Activated naive CD4-positive, alpha-beta T cell treated with anti-CD3 and anti-CD28 coated beads, Interleukin-2, amount 10 ng/mL, durations not matched to agents 7 days and 5 days (primary cell): ENCODE measurements around the gene STON2.

Experiments
- CTCF ChIA-PET: fragments of 350-600 bp; sonication (Branson Sonifier 250); formaldehyde crosslinking; loops from one replicate; lab custom pipeline; 2021; ENCODE audit warnings: antibody characterized with exemption; lab: Charles Lee
- DNase-seq: peaks from one replicate; pipeline ENCODE4 v3.0.0-alpha.2; 2020
- H3K27ac Mint-ChIP-seq: one replicate; pipeline ENCODE4 v1.8.0; 2021; ENCODE audit warnings: mild to moderate bottlenecking, moderate library complexity, mixed read lengths
- H3K27me3 Mint-ChIP-seq: one replicate; pipeline ENCODE4 v1.8.0; 2021; ENCODE audit warnings: mild to moderate bottlenecking, mixed read lengths
- H3K36me3 Mint-ChIP-seq: one replicate; pipeline ENCODE4 v1.8.0; 2021; ENCODE audit warnings: mixed read lengths
- H3K4me1 Mint-ChIP-seq: one replicate; pipeline ENCODE4 v1.8.0; 2021; ENCODE audit warnings: mixed read lengths
- H3K4me3 Mint-ChIP-seq: one replicate; pipeline ENCODE4 v1.8.0; 2021; ENCODE audit warnings: mild to moderate bottlenecking, moderate library complexity, mixed read lengths
- H3K9me3 Mint-ChIP-seq: one replicate; pipeline ENCODE4 v1.8.0; 2021; ENCODE audit warnings: mixed read lengths

Gene STON2

GRCh38 chr14:81344481-81345160 lies 55.5 kb downstream of the STON2 start:
- H3K4me3 Mint-ChIP-seq = no peak overlapping the region
- H3K9me3 Mint-ChIP-seq = no peaks in the 10 kb centered on the region
- H3K36me3 Mint-ChIP-seq = no peaks in the 10 kb centered on the region
- CTCF ChIA-PET = no interaction called here
- DNase-seq = no peak
- H3K4me1 Mint-ChIP-seq = no peaks in the 10 kb centered on the region
- peaks cover 4% of the 10 kb centered on the region for H3K27me3 Mint-ChIP-seq
- H3K27ac Mint-ChIP-seq = no peak overlapping the region

- CTCF ChIA-PET = no interaction called here
- H3K4me1 Mint-ChIP-seq = no peaks in the 10 kb centered on the region
- peaks cover 4% of the 10 kb centered on the region for H3K27me3 Mint-ChIP-seq
- no peaks in the 10 kb centered on the region for H3K9me3 Mint-ChIP-seq
- no peak overlapping the region for H3K27ac Mint-ChIP-seq
- no peak for DNase-seq
- no peaks in the 10 kb centered on the region for H3K36me3 Mint-ChIP-seq
- no peak overlapping the region for H3K4me3 Mint-ChIP-seq
Measured at GRCh38 chr14:81343701-81344100, 56.4 kb downstream of the STON2 start.

- Mint-ChIP-seq H3K27me3 (peaks cover 4% of the 10 kb centered on the region), H3K4me3 (no peak overlapping the region), H3K27ac (no peak overlapping the region), H3K9me3 (no peaks in the 10 kb centered on the region), H3K4me1 (no peaks in the 10 kb centered on the region), H3K36me3 (no peaks in the 10 kb centered on the region)
- CTCF ChIA-PET = no interaction called here
- DNase-seq = no peak
Measured at GRCh38 chr14:81342850-81343580, 57.1 kb downstream of the STON2 start.

DNA sequence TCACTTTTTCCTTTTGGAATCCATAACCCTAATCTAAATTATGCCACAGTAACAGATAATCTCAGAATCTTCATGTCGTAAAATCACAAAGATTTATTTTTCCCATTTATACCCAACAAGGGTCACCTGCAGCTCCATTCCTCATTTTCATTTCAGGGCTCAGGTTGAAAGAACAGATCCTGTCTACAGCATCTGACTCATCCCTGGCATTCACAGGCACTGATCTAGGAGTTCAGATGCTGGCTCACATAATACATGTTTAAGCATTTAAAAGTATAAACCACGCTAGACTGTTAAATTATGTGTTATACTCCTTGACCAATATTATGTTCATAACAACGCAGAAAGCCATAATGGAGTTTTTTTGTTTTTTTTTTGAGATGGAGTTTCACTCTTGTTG lies 58.3 kb downstream of the STON2 start:
- CTCF ChIA-PET = no interaction called here
- no peaks in the 10 kb centered on the region for H3K4me1 Mint-ChIP-seq

GRCh38 chr14:81341370-81341769 lies 58.8 kb downstream of the STON2 start:
- CTCF ChIA-PET = interaction anchor here (0.8 kb wide), 1 partner anchor 123 kb away, joined by 5 read pairs; no protein-coding TSS in a partner anchor
- H3K27ac Mint-ChIP-seq = no peak overlapping the region
- H3K27me3 Mint-ChIP-seq = peaks cover 4% of the 10 kb centered on the region
- no peaks in the 10 kb centered on the region for H3K4me1 Mint-ChIP-seq
- no peaks in the 10 kb centered on the region for H3K36me3 Mint-ChIP-seq
- no peak for DNase-seq
- H3K4me3 Mint-ChIP-seq = no peak overlapping the region
- H3K9me3 Mint-ChIP-seq = no peaks in the 10 kb centered on the region

More for the DNA sequence above, 58.3 kb downstream of the STON2 start:
- no peaks in the 10 kb centered on the region for H3K9me3 Mint-ChIP-seq
- DNase-seq = no peak
- peaks cover 4% of the 10 kb centered on the region for H3K27me3 Mint-ChIP-seq
- no peak overlapping the region for H3K27ac Mint-ChIP-seq
- H3K4me3 Mint-ChIP-seq = no peak overlapping the region
- H3K36me3 Mint-ChIP-seq = no peaks in the 10 kb centered on the region

DNA sequence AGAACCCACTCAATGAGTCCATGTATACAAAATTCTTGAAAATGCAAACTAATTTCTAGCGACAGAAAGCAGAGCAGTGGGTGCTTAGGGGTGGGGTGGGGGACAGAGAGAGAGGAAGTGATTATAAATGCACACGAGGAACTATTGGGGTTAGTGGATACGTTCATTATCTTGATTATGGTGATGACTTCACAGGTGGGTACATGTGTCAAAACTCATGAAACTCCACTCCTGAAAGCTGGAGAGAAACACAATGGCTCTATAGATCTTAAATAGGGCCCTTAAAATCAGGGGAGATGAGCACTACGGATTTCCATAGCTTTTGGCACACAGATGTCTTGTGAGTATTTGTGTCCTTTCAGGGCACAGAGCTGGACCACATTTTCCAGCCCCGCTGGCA lies 59.9 kb downstream of the STON2 start:
- Mint-ChIP-seq H3K36me3 (no peaks in the 10 kb centered on the region), H3K27me3 (peaks cover 4% of the 10 kb centered on the region), H3K27ac (no peak overlapping the region), H3K9me3 (no peaks in the 10 kb centered on the region), H3K4me1 (no peaks in the 10 kb centered on the region), H3K4me3 (no peak overlapping the region)
- CTCF ChIA-PET = no interaction called here
- DNase-seq = no peak

- DNase-seq = no peak
- Mint-ChIP-seq H3K9me3 (no peaks in the 10 kb centered on the region), H3K4me1 (no peaks in the 10 kb centered on the region), H3K27ac (no peak overlapping the region), H3K27me3 (no peaks in the 10 kb centered on the region), H3K36me3 (no peaks in the 10 kb centered on the region), H3K4me3 (no peak overlapping the region)
- CTCF ChIA-PET = no interaction called here
Measured at GRCh38 chr14:81337073-81337472, 63.1 kb downstream of the STON2 start.

DNA sequence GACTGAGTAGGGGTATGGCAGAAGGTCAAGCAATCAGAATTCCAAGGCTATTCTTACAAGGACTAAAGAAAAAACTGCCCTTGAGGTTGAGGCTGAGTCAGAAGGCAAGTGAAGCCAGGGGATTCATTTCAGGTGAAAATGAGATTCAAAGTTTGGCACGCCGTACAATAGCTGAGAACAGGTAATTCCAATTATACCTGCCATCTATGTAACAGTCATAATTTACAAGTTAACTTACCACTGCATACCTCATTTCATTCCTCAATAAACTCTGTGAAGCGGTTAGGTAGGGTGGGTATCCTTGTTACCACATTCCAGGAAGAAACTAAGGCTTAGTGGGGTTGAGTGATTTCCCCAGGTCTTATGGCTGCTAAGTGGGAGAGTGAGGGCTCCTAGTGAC lies 64.1 kb downstream of the STON2 start:
- CTCF ChIA-PET = no interaction called here
- DNase-seq = no peak
- H3K36me3 Mint-ChIP-seq = no peaks in the 10 kb centered on the region

GRCh38 chr14:81332725-81333124 lies 67.4 kb downstream of the STON2 start:
- H3K36me3 Mint-ChIP-seq = no peaks in the 10 kb centered on the region
- no peaks in the 10 kb centered on the region for H3K9me3 Mint-ChIP-seq
- H3K4me1 Mint-ChIP-seq = no peaks in the 10 kb centered on the region
- H3K4me3 Mint-ChIP-seq = no peak overlapping the region
- no peak overlapping the region for H3K27ac Mint-ChIP-seq
- no peaks in the 10 kb centered on the region for H3K27me3 Mint-ChIP-seq
- DNase-seq = no peak
- CTCF ChIA-PET = no interaction called here

More for the DNA sequence above, 64.1 kb downstream of the STON2 start:
- no peaks in the 10 kb centered on the region for H3K9me3 Mint-ChIP-seq
- no peak overlapping the region for H3K4me3 Mint-ChIP-seq
- H3K4me1 Mint-ChIP-seq = no peaks in the 10 kb centered on the region
- H3K27ac Mint-ChIP-seq = no peak overlapping the region
- no peaks in the 10 kb centered on the region for H3K27me3 Mint-ChIP-seq

DNA sequence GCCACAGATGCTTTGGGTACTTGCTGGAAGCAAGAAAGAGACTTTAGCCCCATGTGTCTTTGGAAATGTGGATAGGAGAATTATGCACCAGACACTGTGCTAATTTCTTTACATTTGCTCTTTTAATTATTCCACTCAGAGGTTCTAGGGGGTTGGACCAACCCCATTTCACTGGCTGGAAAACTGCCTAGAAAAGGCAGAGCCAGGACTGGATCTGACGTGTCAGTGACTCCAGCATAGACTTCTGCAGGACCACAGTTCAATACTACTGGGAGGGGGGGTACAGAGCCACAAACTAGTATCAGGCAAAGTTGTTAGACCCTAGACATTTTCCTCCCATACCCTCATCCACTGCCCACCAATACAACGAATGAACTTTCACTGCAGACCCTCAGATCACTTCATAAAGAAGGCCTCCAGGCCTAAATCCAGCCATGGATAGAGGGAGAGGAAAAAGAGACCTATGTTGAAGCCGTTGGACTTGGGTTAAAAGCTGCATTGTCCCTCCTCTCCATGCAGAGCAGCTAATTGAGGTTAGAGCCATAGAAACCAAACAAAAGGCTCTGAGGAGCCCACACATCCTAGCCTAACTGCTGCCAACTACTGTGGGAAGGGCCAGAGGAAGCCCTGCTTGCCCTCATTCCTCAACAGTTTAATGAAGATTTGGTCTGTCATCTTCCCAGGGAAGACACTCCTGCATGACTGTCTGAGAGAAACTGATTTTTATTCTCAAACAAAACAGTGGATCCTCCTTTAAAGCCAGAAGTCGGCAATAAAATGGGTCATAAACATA lies 68.7 kb downstream of the STON2 start:
- Mint-ChIP-seq H3K9me3 (no peaks in the 10 kb centered on the region), H3K27me3 (no peaks in the 10 kb centered on the region), H3K4me3 (no peak overlapping the region), H3K36me3 (no peaks in the 10 kb centered on the region), H3K4me1 (no peaks in the 10 kb centered on the region), H3K27ac (no peak overlapping the region)
- no peak for DNase-seq
- CTCF ChIA-PET = no interaction called here

GRCh38 chr14:81330619-81331122 lies 69.5 kb downstream of the STON2 start:
- no peak overlapping the region for H3K4me3 Mint-ChIP-seq
- no peaks in the 10 kb centered on the region for H3K27me3 Mint-ChIP-seq
- no peaks in the 10 kb centered on the region for H3K4me1 Mint-ChIP-seq
- CTCF ChIA-PET = no interaction called here
- no peaks in the 10 kb centered on the region for H3K36me3 Mint-ChIP-seq
- H3K27ac Mint-ChIP-seq = no peak overlapping the region
- no peaks in the 10 kb centered on the region for H3K9me3 Mint-ChIP-seq
- no peak for DNase-seq

GRCh38 chr14:81329640-81330381 lies 70.3 kb downstream of the STON2 start:
- no peaks in the 10 kb centered on the region for H3K4me1 Mint-ChIP-seq
- no peaks in the 10 kb centered on the region for H3K27me3 Mint-ChIP-seq
- CTCF ChIA-PET = no interaction called here
- no peak overlapping the region for H3K4me3 Mint-ChIP-seq
- no peaks in the 10 kb centered on the region for H3K36me3 Mint-ChIP-seq
- H3K27ac Mint-ChIP-seq = no peak overlapping the region
- no peaks in the 10 kb centered on the region for H3K9me3 Mint-ChIP-seq
- DNase-seq = no peak

GRCh38 chr14:81326451-81326850 lies 73.7 kb downstream of the STON2 start:
- Mint-ChIP-seq H3K27ac (no peak overlapping the region), H3K27me3 (peaks cover 3% of the 10 kb centered on the region), H3K4me1 (no peaks in the 10 kb centered on the region), H3K4me3 (no peak overlapping the region), H3K36me3 (no peaks in the 10 kb centered on the region), H3K9me3 (no peaks in the 10 kb centered on the region)
- DNase-seq = no peak
- CTCF ChIA-PET = no interaction called here

- CTCF ChIA-PET = no interaction called here
- Mint-ChIP-seq H3K27me3 (peaks cover 3% of the 10 kb centered on the region), H3K4me3 (no peak overlapping the region), H3K4me1 (no peaks in the 10 kb centered on the region), H3K9me3 (no peaks in the 10 kb centered on the region), H3K36me3 (no peaks in the 10 kb centered on the region), H3K27ac (no peak overlapping the region)
- DNase-seq = no peak
Measured at GRCh38 chr14:81324011-81324410, 76.1 kb downstream of the STON2 start.
